Activated CD4-positive, alpha-beta T cell treated with anti-CD3 and anti-CD28 coated beads for 36 hours (primary cell): Measurements from ENCODE around the gene ZNF366. TPM values are rescaled to one million over a fixed set of nuclear protein-coding genes. Genes with fewer than 3 reads are reported as not detected.

Experiments
- ATAC-seq: fragments of 200-7000 bp; cut with Tn5 transposase; one replicate; pipeline ENCODE4 v1.10.0; 2021; ENCODE audit warnings: mild to moderate bottlenecking, moderate library complexity
- CTCF ChIA-PET: fragments of 350-600 bp; sonication (Branson Sonifier 250); formaldehyde crosslinking; loops from one replicate; lab custom pipeline; 2021; ENCODE audit warnings: antibody characterized with exemption; lab: Charles Lee
- POLR2A ChIA-PET: fragments of 350-600 bp; sonication (Branson Sonifier 250); formaldehyde crosslinking; loops from one replicate; lab custom pipeline; 2021; ENCODE audit warnings: antibody characterized with exemption, inconsistent platforms; lab: Charles Lee
- DNase-seq: peaks from one replicate; pipeline ENCODE4 v3.0.0-alpha.2; 2020
- H3K27ac Mint-ChIP-seq: one replicate; pipeline ENCODE4 v1.8.0; 2021; ENCODE audit warnings: mixed read lengths
- H3K27me3 Mint-ChIP-seq: one replicate; pipeline ENCODE4 v1.8.0; 2021; ENCODE audit warnings: mixed read lengths
- H3K36me3 Mint-ChIP-seq: one replicate; pipeline ENCODE4 v1.8.0; 2021; ENCODE audit warnings: low read depth, mixed read lengths
- H3K4me1 Mint-ChIP-seq: one replicate; pipeline ENCODE4 v1.8.0; 2021; ENCODE audit warnings: mixed read lengths
- H3K4me3 Mint-ChIP-seq: one replicate; pipeline ENCODE4 v1.8.0; 2021; ENCODE audit warnings: mild to moderate bottlenecking, moderate library complexity, mixed read lengths
- H3K9me3 Mint-ChIP-seq: one replicate; pipeline ENCODE4 v1.8.0; 2021; ENCODE audit warnings: low read depth, mixed read lengths
- intact Hi-C, 2 experiments: fragments of 100-400 bp; cut with DNase I in 1 of 2; cut with micrococcal nuclease in 1 of 2; formaldehyde crosslinking; loops; one replicate each; pipeline versions ENCODE4 v1.14.2 to v1.15.1; 2022 to 2024; cut with DNase I, micrococcal nuclease
- total RNA-seq, 2 experiments: library from RNA; stranded (reverse); gene quantifications; one replicate each; pipeline ENCODE4 v1.2.3, GENCODE V29; 2021

The ZNF366 gene
- total RNA-seq, 2 experiments from 2014 or later: not detected

- POLR2A ChIA-PET: no interaction called here
- Mint-ChIP-seq H3K9me3 (no peaks in the 10 kb centered on the region), H3K4me1 (peaks cover 2% of the 10 kb centered on the region), H3K27me3 (peaks cover 26% of the 10 kb centered on the region), H3K4me3 (no peak overlapping the region), H3K27ac (no peak overlapping the region), H3K36me3 (no peaks in the 10 kb centered on the region)
- ATAC-seq (no peak), DNase-seq (no peak)
- intact Hi-C loops: no loop called here
- CTCF ChIA-PET: interaction anchor here (1.2 kb wide), 1 partner anchor 12 kb away, joined by 3 read pairs; no protein-coding TSS in a partner anchor
Measured at GRCh38 chr5:72505539-72506157, 1.6 kb downstream of the ZNF366 start.

GRCh38 chr5:72505016-72505415 is 2.2 kb downstream of the ZNF366 start:
- no peak overlapping the region for H3K27ac Mint-ChIP-seq
- no peak overlapping the region for H3K4me3 Mint-ChIP-seq
- H3K4me1 Mint-ChIP-seq: no peaks in the 10 kb centered on the region
- no peaks in the 10 kb centered on the region for H3K9me3 Mint-ChIP-seq
- DNase-seq (no peak), ATAC-seq (no peak)
- H3K27me3 Mint-ChIP-seq: peaks cover 24% of the 10 kb centered on the region
- ChIA-PET POLR2A (no interaction called here), CTCF (interaction anchor here (1.2 kb wide), 1 partner anchor 11 kb away, joined by 3 read pairs; no protein-coding TSS in a partner anchor)
- intact Hi-C loops: no loop called here
- H3K36me3 Mint-ChIP-seq: no peaks in the 10 kb centered on the region

DNA sequence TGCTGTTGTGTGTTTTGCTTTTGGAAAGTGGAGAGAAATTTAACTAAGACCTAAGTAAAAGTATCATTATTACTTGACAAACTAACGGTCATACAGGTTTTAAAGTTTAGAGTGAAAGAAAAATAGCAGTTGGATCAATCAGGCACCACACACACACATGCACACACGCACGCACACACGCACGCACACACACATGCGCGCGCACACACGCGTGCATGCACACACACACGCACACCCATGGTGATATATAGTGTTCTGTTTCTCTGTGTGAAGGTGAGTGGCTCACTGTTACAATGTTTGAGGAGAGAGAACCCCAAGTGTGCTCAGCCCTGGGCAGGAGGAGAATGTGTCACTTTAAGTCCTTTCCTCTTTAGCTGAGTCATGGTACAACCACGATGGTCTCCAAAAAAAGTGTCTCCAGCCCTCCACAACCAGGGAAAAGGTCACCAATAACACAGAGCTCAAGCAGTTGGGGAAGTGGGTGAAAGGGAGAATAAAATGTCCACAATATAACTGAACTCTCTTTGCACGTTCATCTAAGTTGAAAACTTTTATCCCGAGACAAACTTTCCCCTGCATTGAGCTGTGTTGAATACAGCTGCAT is 3.2 kb downstream of the ZNF366 start:
- no peaks in the 10 kb centered on the region for H3K36me3 Mint-ChIP-seq
- DNase-seq (no peak), ATAC-seq (no peak)
- no peaks in the 10 kb centered on the region for H3K4me1 Mint-ChIP-seq
- CTCF ChIA-PET: no interaction called here
- H3K27me3 Mint-ChIP-seq: peaks cover 20% of the 10 kb centered on the region
- POLR2A ChIA-PET: no interaction called here
- no peak overlapping the region for H3K4me3 Mint-ChIP-seq
- intact Hi-C loops: no loop called here
- H3K9me3 Mint-ChIP-seq: no peaks in the 10 kb centered on the region
- H3K27ac Mint-ChIP-seq: no peak overlapping the region

DNA sequence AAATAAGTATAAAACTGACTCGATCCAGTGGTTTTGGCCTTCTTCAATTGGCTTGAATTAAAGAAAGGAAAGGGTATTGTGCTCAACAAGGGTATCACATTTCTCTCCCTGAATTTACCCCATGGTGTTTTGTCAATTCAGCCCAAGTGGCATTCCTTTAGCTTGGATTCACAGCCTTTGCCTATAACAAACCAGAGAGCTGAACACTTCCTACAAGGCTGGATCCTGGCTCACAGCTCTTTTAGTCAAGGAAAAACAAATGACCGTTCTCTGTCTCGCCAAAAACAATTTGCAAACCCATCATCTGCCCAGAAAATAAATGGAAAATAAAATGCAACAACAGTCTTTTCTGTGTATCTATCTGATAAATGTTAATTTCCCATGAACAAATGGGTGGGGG is 5.7 kb downstream of the ZNF366 start:
- intact Hi-C loops: no loop called here
- H3K9me3 Mint-ChIP-seq: no peaks in the 10 kb centered on the region
- H3K27me3 Mint-ChIP-seq: peaks cover 15% of the 10 kb centered on the region
- DNase-seq (no peak), ATAC-seq (no peak)
- H3K4me1 Mint-ChIP-seq: no peaks in the 10 kb centered on the region
- no peak overlapping the region for H3K4me3 Mint-ChIP-seq
- CTCF ChIA-PET: no interaction called here
- H3K36me3 Mint-ChIP-seq: no peaks in the 10 kb centered on the region
- POLR2A ChIA-PET: interaction anchor here (0.7 kb wide), 1 partner anchor 1321 kb away, joined by 5 read pairs; no protein-coding TSS in a partner anchor
- no peak overlapping the region for H3K27ac Mint-ChIP-seq

GRCh38 chr5:72499730-72500129 is 7.5 kb downstream of the ZNF366 start:
- POLR2A ChIA-PET: no interaction called here
- Mint-ChIP-seq H3K36me3 (no peaks in the 10 kb centered on the region), H3K27ac (no peak overlapping the region), H3K4me1 (no peaks in the 10 kb centered on the region), H3K27me3 (peaks cover 11% of the 10 kb centered on the region), H3K9me3 (no peaks in the 10 kb centered on the region), H3K4me3 (no peak overlapping the region)
- DNase-seq (no peak), ATAC-seq (no peak)
- CTCF ChIA-PET: no interaction called here
- intact Hi-C loops: no loop called here

DNA sequence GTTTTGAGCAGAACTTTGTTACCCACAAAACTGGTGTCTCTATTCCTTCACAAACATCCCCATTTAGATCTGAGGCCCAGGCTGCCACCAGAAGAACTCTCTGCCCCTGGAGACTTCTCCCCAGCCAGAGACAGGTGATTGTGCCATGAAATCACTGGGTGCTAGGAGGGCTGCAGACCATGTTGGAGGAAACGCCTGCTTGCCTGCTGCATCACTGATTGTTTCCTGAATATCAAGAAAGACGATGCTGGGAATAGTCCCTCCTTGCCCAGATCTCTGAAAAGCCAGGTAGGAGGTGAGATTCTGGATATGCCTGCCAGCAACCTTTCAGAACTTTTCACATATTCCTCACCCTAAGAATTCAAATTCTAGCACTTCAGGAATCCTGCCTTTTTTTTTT is 8.1 kb downstream of the ZNF366 start:
- H3K4me1 Mint-ChIP-seq: no peaks in the 10 kb centered on the region
- ChIA-PET CTCF (no interaction called here), POLR2A (no interaction called here)
- no peak overlapping the region for H3K27ac Mint-ChIP-seq
- H3K4me3 Mint-ChIP-seq: no peak overlapping the region
- H3K9me3 Mint-ChIP-seq: no peaks in the 10 kb centered on the region
- intact Hi-C loops: no loop called here
- H3K27me3 Mint-ChIP-seq: peaks cover 11% of the 10 kb centered on the region
- no peaks in the 10 kb centered on the region for H3K36me3 Mint-ChIP-seq
- ATAC-seq (no peak), DNase-seq (no peak)

DNA sequence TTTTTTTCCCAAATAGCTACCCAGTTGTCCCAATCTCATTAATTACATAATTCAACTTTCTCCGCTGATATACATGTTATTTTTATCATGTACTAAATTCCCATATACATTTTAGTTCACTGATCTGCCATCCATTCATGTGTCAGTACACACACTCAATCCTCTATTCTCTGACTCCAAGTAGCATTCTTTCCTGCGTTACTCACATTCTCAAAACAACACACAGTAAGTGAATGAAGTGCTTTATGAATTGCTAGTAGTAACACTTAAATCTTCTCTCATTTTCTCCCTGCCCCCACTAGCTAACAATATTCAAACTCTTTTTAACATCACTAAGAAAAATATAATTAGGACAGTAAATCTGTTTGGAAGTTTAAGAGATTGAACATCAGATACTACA is 8.9 kb downstream of the ZNF366 start:
- no peak overlapping the region for H3K27ac Mint-ChIP-seq
- ATAC-seq (no peak), DNase-seq (no peak)
- peaks cover 8% of the 10 kb centered on the region for H3K27me3 Mint-ChIP-seq
- intact Hi-C loops: no loop called here
- ChIA-PET POLR2A (no interaction called here), CTCF (no interaction called here)
- H3K36me3 Mint-ChIP-seq: no peaks in the 10 kb centered on the region
- no peaks in the 10 kb centered on the region for H3K4me1 Mint-ChIP-seq
- H3K9me3 Mint-ChIP-seq: no peaks in the 10 kb centered on the region
- H3K4me3 Mint-ChIP-seq: no peak overlapping the region

GRCh38 chr5:72497823-72498222 is 9.4 kb downstream of the ZNF366 start:
- no peak for ATAC-seq
- H3K27ac Mint-ChIP-seq: no peak overlapping the region
- CTCF ChIA-PET: no interaction called here
- no peak overlapping the region for H3K4me3 Mint-ChIP-seq
- intact Hi-C loops: no loop called here
- H3K27me3 Mint-ChIP-seq: peaks cover 8% of the 10 kb centered on the region
- no peak for DNase-seq
- POLR2A ChIA-PET: no interaction called here
- no peaks in the 10 kb centered on the region for H3K36me3 Mint-ChIP-seq
- no peaks in the 10 kb centered on the region for H3K9me3 Mint-ChIP-seq
- no peaks in the 10 kb centered on the region for H3K4me1 Mint-ChIP-seq

DNA sequence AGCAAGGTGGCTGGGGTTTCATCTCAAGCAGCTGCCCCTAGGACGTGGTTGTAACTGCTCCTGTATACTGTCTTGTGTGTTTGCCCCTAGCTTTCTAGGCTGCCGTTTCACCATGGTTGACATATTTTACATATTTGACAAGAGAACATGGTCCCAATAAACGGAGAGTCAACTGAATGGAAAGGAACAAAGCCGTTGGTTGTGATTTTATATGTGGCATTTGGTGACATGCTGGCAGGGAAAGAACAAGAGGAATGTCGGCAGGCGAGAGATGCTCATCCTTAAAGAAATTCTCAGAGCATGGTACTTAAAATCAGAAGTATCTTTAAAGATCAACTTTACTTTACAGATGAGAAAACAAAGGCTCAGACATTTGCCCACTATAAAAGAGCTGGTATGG is 11.8 kb downstream of the ZNF366 start:
- ChIA-PET POLR2A (no interaction called here), CTCF (no interaction called here)
- intact Hi-C loops: no loop called here
- DNase-seq (no peak), ATAC-seq (no peak)
- Mint-ChIP-seq H3K36me3 (no peaks in the 10 kb centered on the region), H3K27ac (no peak overlapping the region), H3K4me1 (no peaks in the 10 kb centered on the region), H3K27me3 (peaks cover 13% of the 10 kb centered on the region), H3K4me3 (no peak overlapping the region), H3K9me3 (no peaks in the 10 kb centered on the region)

- H3K9me3 Mint-ChIP-seq: no peaks in the 10 kb centered on the region
- DNase-seq (no peak), ATAC-seq (no peak)
- H3K27me3 Mint-ChIP-seq: peaks cover 13% of the 10 kb centered on the region
- ChIA-PET POLR2A (no interaction called here), CTCF (interaction anchor here (1.1 kb wide), 1 partner anchor 11 kb away, joined by 3 read pairs; no protein-coding TSS in a partner anchor)
- intact Hi-C loops: no loop called here
- no peak overlapping the region for H3K4me3 Mint-ChIP-seq
- no peaks in the 10 kb centered on the region for H3K36me3 Mint-ChIP-seq
- H3K4me1 Mint-ChIP-seq: no peaks in the 10 kb centered on the region
- H3K27ac Mint-ChIP-seq: no peak overlapping the region
Measured at GRCh38 chr5:72494623-72495124, 12.5 kb downstream of the ZNF366 start.

DNA sequence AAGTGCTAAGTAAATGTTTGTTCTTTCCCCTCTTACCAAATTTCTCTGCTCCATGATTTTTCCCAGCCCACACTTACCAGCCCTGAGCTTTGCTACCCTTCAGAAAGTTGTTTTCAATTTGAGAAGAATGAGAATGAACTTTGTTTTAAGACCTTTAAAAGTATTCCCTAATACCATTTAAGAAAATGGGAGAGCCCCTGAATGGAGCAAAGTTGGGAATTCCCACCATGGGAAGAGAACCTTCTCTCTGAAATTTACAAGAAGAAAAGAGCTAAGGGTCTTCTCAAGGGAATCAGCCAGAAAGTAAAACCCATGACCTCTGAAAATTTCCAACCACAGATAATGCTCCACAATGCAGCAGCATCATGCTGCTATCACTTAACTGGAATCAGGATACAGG is 17.7 kb downstream of the ZNF366 start:
- ATAC-seq (no peak), DNase-seq (no peak)
- H3K4me1 Mint-ChIP-seq: no peaks in the 10 kb centered on the region
- intact Hi-C loops: no loop called here
- POLR2A ChIA-PET: no interaction called here
- no peak overlapping the region for H3K4me3 Mint-ChIP-seq
- CTCF ChIA-PET: no interaction called here
- H3K27me3 Mint-ChIP-seq: peaks cover 8% of the 10 kb centered on the region
- no peaks in the 10 kb centered on the region for H3K9me3 Mint-ChIP-seq
- H3K36me3 Mint-ChIP-seq: no peaks in the 10 kb centered on the region
- no peak overlapping the region for H3K27ac Mint-ChIP-seq

DNA sequence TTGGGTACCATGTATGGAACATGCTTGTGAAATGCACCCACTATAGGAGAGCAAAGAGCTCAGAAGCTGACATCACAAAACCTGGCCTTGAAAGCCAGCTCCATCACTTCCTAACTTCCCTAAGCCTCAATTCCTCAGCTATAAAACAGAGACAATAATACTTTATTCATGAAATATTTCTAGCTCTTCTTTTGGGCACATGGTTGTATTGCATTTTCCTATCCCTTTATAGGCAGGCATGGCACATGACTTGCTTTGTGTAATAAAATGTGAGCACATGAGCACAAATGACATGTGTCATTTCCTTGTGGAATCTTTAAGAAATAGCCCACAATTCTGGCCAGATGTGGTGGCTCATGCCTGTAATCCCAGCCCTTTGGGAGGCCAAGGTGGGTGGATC is 18.5 kb downstream of the ZNF366 start:
- Mint-ChIP-seq H3K27me3 (peaks cover 8% of the 10 kb centered on the region), H3K27ac (no peak overlapping the region), H3K36me3 (no peaks in the 10 kb centered on the region), H3K4me1 (no peaks in the 10 kb centered on the region), H3K4me3 (no peak overlapping the region), H3K9me3 (no peaks in the 10 kb centered on the region)
- ChIA-PET POLR2A (no interaction called here), CTCF (no interaction called here)
- no peak for ATAC-seq
- intact Hi-C loops: no loop called here
- no peak for DNase-seq
